GM12872 (cell line): ENCODE data around the gene KIF16B.

Experiments used
- TF ChIP-seq, protein P1 (sequence below): IDR thresholded peaks from 3 replicates; pipeline ENCODE4 v1.5.1; 2011; ENCODE audit warnings: low read depth, mild to moderate bottlenecking, low read length, moderate library complexity; ENCODE audit not compliant: insufficient read depth

KIF16B gene, protein sequence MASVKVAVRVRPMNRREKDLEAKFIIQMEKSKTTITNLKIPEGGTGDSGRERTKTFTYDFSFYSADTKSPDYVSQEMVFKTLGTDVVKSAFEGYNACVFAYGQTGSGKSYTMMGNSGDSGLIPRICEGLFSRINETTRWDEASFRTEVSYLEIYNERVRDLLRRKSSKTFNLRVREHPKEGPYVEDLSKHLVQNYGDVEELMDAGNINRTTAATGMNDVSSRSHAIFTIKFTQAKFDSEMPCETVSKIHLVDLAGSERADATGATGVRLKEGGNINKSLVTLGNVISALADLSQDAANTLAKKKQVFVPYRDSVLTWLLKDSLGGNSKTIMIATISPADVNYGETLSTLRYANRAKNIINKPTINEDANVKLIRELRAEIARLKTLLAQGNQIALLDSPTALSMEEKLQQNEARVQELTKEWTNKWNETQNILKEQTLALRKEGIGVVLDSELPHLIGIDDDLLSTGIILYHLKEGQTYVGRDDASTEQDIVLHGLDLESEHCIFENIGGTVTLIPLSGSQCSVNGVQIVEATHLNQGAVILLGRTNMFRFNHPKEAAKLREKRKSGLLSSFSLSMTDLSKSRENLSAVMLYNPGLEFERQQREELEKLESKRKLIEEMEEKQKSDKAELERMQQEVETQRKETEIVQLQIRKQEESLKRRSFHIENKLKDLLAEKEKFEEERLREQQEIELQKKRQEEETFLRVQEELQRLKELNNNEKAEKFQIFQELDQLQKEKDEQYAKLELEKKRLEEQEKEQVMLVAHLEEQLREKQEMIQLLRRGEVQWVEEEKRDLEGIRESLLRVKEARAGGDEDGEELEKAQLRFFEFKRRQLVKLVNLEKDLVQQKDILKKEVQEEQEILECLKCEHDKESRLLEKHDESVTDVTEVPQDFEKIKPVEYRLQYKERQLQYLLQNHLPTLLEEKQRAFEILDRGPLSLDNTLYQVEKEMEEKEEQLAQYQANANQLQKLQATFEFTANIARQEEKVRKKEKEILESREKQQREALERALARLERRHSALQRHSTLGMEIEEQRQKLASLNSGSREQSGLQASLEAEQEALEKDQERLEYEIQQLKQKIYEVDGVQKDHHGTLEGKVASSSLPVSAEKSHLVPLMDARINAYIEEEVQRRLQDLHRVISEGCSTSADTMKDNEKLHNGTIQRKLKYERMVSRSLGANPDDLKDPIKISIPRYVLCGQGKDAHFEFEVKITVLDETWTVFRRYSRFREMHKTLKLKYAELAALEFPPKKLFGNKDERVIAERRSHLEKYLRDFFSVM (N-terminal part only)

GRCh38 chr20:16573001-16573965 is at the start of gene KIF16B:
KIF16B (minus strand) TSS chr20:16573448; CDS start chr20:16573275, 173 bp downstream.
- TF ChIP-seq, protein P1, sequence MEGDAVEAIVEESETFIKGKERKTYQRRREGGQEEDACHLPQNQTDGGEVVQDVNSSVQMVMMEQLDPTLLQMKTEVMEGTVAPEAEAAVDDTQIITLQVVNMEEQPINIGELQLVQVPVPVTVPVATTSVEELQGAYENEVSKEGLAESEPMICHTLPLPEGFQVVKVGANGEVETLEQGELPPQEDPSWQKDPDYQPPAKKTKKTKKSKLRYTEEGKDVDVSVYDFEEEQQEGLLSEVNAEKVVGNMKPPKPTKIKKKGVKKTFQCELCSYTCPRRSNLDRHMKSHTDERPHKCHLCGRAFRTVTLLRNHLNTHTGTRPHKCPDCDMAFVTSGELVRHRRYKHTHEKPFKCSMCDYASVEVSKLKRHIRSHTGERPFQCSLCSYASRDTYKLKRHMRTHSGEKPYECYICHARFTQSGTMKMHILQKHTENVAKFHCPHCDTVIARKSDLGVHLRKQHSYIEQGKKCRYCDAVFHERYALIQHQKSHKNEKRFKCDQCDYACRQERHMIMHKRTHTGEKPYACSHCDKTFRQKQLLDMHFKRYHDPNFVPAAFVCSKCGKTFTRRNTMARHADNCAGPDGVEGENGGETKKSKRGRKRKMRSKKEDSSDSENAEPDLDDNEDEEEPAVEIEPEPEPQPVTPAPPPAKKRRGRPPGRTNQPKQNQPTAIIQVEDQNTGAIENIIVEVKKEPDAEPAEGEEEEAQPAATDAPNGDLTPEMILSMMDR: no peak

GRCh38 chr20:16622501-16622900 is 49.3 kb upstream of the KIF16B start:
- TF ChIP-seq, protein P1: no peak

GRCh38 chr20:16621435-16622141 is 48.3 kb upstream of the KIF16B start:
- TF ChIP-seq, protein P1: no peak

DNA sequence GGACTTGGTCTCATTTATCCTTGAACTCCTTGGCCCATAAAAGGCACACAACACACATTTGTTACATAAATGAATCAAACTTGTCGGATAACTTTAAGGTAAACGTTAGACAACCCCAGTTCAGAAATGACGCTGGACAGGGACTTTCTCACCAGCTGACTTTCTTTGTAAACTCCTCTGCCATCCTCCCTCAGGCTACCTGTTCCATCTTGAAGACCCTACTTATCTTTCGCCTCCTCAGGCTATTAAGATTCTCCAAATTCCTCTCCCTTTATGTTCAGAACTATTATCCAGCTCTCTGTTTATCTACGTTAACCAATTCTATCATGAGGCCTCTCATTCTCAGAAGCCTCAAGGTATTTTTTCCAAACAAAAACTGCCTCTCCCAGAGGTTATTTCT is 47.7 kb upstream of the KIF16B start:
- TF ChIP-seq, protein P1: no peak

GRCh38 chr20:16619953-16620352 is 46.7 kb upstream of the KIF16B start:
- TF ChIP-seq, protein P1: no peak

- TF ChIP-seq, protein P1: no peak
Observed at GRCh38 chr20:16617056-16617455, 43.8 kb upstream of the KIF16B start.
